Caco-2 (cell line): ENCODE results near the gene ELF4. TPM values are rescaled to one million over a fixed set of nuclear protein-coding genes. Genes with fewer than 3 reads are reported as not detected.
A peak's percentile ranks its signal among the peaks of the same experiment; 100 is the strongest.

Source experiments
- BruUV-seq: library from RNA; stranded (reverse); fragments of 400-500 nt; replicated peaks from 2 replicates; lab custom pipeline; 2021; lab: Mats Ljungman, UMichigan
- CTCF ChIA-PET: fragments of 300-600 bp; sonication (Branson Sonifier 250); formaldehyde crosslinking; loops from one replicate; lab custom pipeline; 2022; ENCODE audit warnings: antibody characterized with exemption; lab: Charles Lee
- POLR2A ChIA-PET: fragments of 300-600 bp; sonication (Branson Sonifier 250); formaldehyde crosslinking; loops from one replicate; lab custom pipeline; 2022; ENCODE audit warnings: antibody characterized with exemption; lab: Charles Lee
- DNase-seq, 2 experiments: peaks; one replicate each; pipeline versions ENCODE4 v3.0.0 to v3.0.0-alpha.2; 2020 to 2022
- H3K27me3 ChIP-seq: replicated peaks from 2 replicates; pipeline ENCODE4 v1.6.0; 2011; ENCODE audit warnings: low read length; ENCODE audit not compliant: control insufficient read depth, insufficient read depth
- H3K36me3 ChIP-seq: 2 replicates; pipeline ENCODE4 v1.5.1; 2011; ENCODE audit warnings: low read length; ENCODE audit not compliant: control insufficient read depth, insufficient read depth
- H3K4me1 ChIP-seq: fragments of 250-450 bp; sonication (Bioruptor Pico); 2 replicates; pipeline ENCODE4 v1.5.1; 2020; ENCODE audit warnings: mild to moderate bottlenecking
- H3K4me3 ChIP-seq: 2 replicates; pipeline ENCODE4 v1.5.1; 2011; ENCODE audit warnings: low read depth, mild to moderate bottlenecking, control low read depth, low read length
- H3K9me3 ChIP-seq: fragments of 250-450 bp; sonication (Bioruptor Pico); 2 replicates; pipeline ENCODE4 v1.5.1; 2020; ENCODE audit warnings: mild to moderate bottlenecking, moderate library complexity
- H3K27ac Mint-ChIP-seq: one replicate; pipeline ENCODE4 v1.8.0; 2022; ENCODE audit warnings: mixed read lengths; ENCODE audit not compliant: unreplicated experiment
- H3K27me3 Mint-ChIP-seq: one replicate; pipeline ENCODE4 v1.8.0; 2022; ENCODE audit warnings: mixed read lengths; ENCODE audit not compliant: insufficient read depth, unreplicated experiment
- H3K36me3 Mint-ChIP-seq: one replicate; pipeline ENCODE4 v1.8.0; 2022; ENCODE audit warnings: mild to moderate bottlenecking, mixed read lengths; ENCODE audit not compliant: insufficient read depth, unreplicated experiment
- H3K4me1 Mint-ChIP-seq: one replicate; pipeline ENCODE4 v1.8.0; 2022; ENCODE audit warnings: low read depth, mixed read lengths; ENCODE audit not compliant: unreplicated experiment
- H3K4me3 Mint-ChIP-seq: one replicate; pipeline ENCODE4 v1.8.0; 2022; ENCODE audit warnings: mild to moderate bottlenecking, moderate library complexity, mixed read lengths; ENCODE audit not compliant: unreplicated experiment
- H3K9me3 Mint-ChIP-seq: one replicate; pipeline ENCODE4 v1.8.0; 2022; ENCODE audit warnings: mixed read lengths; ENCODE audit not compliant: unreplicated experiment
- CTCF ChIP-seq, 2 experiments: fragments of 200-600 bp in 1 of 2; IDR thresholded peaks; 1 replicate in 1 of 2; 2 replicates in 1 of 2; pipeline versions ENCODE4 v1.5.1 to v1.8.0; 2011 to 2022; ENCODE audit warnings: antibody characterized with exemption in 1 of 2, control low read depth in 1 of 2, inconsistent platforms in 1 of 2, low read depth in 1 of 2, low read length in 1 of 2, mild to moderate bottlenecking in 1 of 2, moderate library complexity in 1 of 2; ENCODE audit not compliant: insufficient read depth in 1 of 2, severe bottlenecking in 1 of 2, unreplicated experiment in 1 of 2
- intact Hi-C: fragments of 100-400 bp; cut with micrococcal nuclease; formaldehyde crosslinking; loops from one replicate; pipeline ENCODE4 v1.10.0; 2022; ENCODE audit not compliant: unreplicated experiment
- total RNA-seq: library from RNA; stranded (reverse); gene quantifications from 2 replicates; pipeline ENCODE4 v1.2.3, GENCODE V29; 2022

The ELF4 gene
- total RNA-seq, 1 experiment from 2014 or later: 25.3 TPM

- POLR2A ChIA-PET: no interaction called here
- H3K4me1 ChIP-seq: no peaks in the 10 kb centered on the region
- H3K27me3 ChIP-seq: no peaks in the 10 kb centered on the region
- H3K9me3 ChIP-seq: no peaks in the 10 kb centered on the region
- peaks cover 28% of the 10 kb centered on the region for H3K36me3 Mint-ChIP-seq
- no peak for TF ChIP-seq CTCF (IDR thresholded peaks at IDR 0.05; ENCODE audit: insufficient read depth in 1 of 2, low read depth in 1 of 2, low read length in 1 of 2, severe bottlenecking in 1 of 2, unreplicated experiment in 1 of 2)
- H3K9me3 Mint-ChIP-seq: no peaks in the 10 kb centered on the region
- no peaks in the 10 kb centered on the region; the same call in 1 of the 2 replicates for H3K36me3 ChIP-seq
- H3K4me1 Mint-ChIP-seq: no peaks in the 10 kb centered on the region
- intact Hi-C loops: no loop called here
- no TSS peak for BruUV-seq
- peak overlapping the region; percentile 71 for H3K27ac Mint-ChIP-seq
- H3K27me3 Mint-ChIP-seq: no peaks in the 10 kb centered on the region
- CTCF ChIA-PET: no interaction called here
- DNase-seq: no peak
- H3K4me3 Mint-ChIP-seq: no peak overlapping the region
- no peak overlapping the region for H3K4me3 ChIP-seq
Measured at GRCh38 chrX:130144509-130144908, 34.2 kb upstream of the ELF4 start.

- H3K4me3 Mint-ChIP-seq: no peak overlapping the region
- H3K36me3 Mint-ChIP-seq: peaks cover 24% of the 10 kb centered on the region
- H3K4me1 ChIP-seq: no peaks in the 10 kb centered on the region
- CTCF ChIA-PET: no interaction called here
- DNase-seq: no peak
- H3K4me3 ChIP-seq: no peak overlapping the region
- BruUV-seq: no TSS peak
- H3K27me3 ChIP-seq: no peaks in the 10 kb centered on the region
- no peak for TF ChIP-seq CTCF (IDR thresholded peaks at IDR 0.05; ENCODE audit: insufficient read depth in 1 of 2, low read depth in 1 of 2, low read length in 1 of 2, severe bottlenecking in 1 of 2, unreplicated experiment in 1 of 2)
- POLR2A ChIA-PET: no interaction called here
- H3K9me3 ChIP-seq: no peaks in the 10 kb centered on the region
- no peak overlapping the region for H3K27ac Mint-ChIP-seq
- no peaks in the 10 kb centered on the region for H3K27me3 Mint-ChIP-seq
- H3K4me1 Mint-ChIP-seq: no peaks in the 10 kb centered on the region
- no peaks in the 10 kb centered on the region for H3K36me3 ChIP-seq
- intact Hi-C loops: no loop called here
- H3K9me3 Mint-ChIP-seq: no peaks in the 10 kb centered on the region
Measured at GRCh38 chrX:130139474-130140201, 29.3 kb upstream of the ELF4 start.

GRCh38 chrX:130136961-130137360 lies 26.7 kb upstream of the ELF4 start:
- DNase-seq: no peak
- BruUV-seq: no TSS peak
- no peak for TF ChIP-seq CTCF (IDR thresholded peaks at IDR 0.05; ENCODE audit: insufficient read depth in 1 of 2, low read depth in 1 of 2, low read length in 1 of 2, severe bottlenecking in 1 of 2, unreplicated experiment in 1 of 2)
- Mint-ChIP-seq H3K27ac (no peak overlapping the region), H3K36me3 (peaks cover 20% of the 10 kb centered on the region), H3K4me1 (no peaks in the 10 kb centered on the region), H3K4me3 (no peak overlapping the region), H3K9me3 (no peaks in the 10 kb centered on the region), H3K27me3 (no peaks in the 10 kb centered on the region)
- Histone ChIP-seq H3K27me3 (no peaks in the 10 kb centered on the region), H3K4me1 (no peaks in the 10 kb centered on the region), H3K4me3 (no peak overlapping the region), H3K9me3 (no peaks in the 10 kb centered on the region), H3K36me3 (no peaks in the 10 kb centered on the region)
- ChIA-PET CTCF (no interaction called here), POLR2A (no interaction called here)
- intact Hi-C loops: no loop called here
